Loucy (cell line): Measurements from ENCODE around the gene SRP54.

ENCODE experiments used
- EZH2phosphoT487 ChIP-seq: fragments of 200-600 bp; IDR thresholded peaks from 2 replicates; pipeline ENCODE4 v1.6.1; 2018; ENCODE audit warnings: antibody characterized with exemption, mild to moderate bottlenecking, moderate library complexity, borderline replicate concordance
- TF ChIP-seq, protein P1 (sequence below): fragments of 200-600 bp; sonication (generic); conservative IDR thresholded peaks from 2 replicates; pipeline ENCODE4 v1.5.1; 2014; ENCODE audit warnings: mild to moderate bottlenecking, antibody characterized with exemption, low read length

DNA sequence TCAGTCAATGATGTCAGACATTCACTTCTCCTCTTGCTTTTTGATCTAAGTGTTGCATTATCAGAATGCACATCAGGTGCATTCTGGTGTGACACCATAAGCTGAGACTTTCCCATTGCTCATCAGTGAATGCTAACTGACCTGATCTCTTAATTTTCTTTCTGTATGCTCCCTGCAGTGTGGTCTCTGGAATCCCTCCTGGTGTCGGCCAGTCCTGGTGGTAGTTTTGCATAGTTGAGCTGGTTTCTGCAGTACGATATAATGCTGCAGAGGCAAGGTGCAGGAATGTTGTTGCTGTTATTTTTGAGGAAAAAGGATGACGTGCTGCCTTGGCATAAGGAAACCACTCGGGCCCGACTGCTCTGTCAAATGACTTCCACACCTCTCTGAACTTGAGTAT, 11.0 kb upstream of the SRP54 start:
- TF ChIP-seq, protein P1, sequence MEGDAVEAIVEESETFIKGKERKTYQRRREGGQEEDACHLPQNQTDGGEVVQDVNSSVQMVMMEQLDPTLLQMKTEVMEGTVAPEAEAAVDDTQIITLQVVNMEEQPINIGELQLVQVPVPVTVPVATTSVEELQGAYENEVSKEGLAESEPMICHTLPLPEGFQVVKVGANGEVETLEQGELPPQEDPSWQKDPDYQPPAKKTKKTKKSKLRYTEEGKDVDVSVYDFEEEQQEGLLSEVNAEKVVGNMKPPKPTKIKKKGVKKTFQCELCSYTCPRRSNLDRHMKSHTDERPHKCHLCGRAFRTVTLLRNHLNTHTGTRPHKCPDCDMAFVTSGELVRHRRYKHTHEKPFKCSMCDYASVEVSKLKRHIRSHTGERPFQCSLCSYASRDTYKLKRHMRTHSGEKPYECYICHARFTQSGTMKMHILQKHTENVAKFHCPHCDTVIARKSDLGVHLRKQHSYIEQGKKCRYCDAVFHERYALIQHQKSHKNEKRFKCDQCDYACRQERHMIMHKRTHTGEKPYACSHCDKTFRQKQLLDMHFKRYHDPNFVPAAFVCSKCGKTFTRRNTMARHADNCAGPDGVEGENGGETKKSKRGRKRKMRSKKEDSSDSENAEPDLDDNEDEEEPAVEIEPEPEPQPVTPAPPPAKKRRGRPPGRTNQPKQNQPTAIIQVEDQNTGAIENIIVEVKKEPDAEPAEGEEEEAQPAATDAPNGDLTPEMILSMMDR, result no peak
- TF ChIP-seq EZH2phosphoT487, result no peak
